Measurements from ENCODE around the gene G6PC3. TPM values are rescaled to one million over a fixed set of nuclear protein-coding genes. Genes with fewer than 3 reads are reported as not detected.

Gene G6PC3
- total and polyA plus RNA-seq, 5 donors: 31.9 to 71.4 (median 40.5) TPM

- DNase-seq (no peak), ATAC-seq (no peak)
- intact Hi-C loops (cut with DNase I): no loop called here
- Histone ChIP-seq H3K4me3 (ENCODE audit: low read length) (no peak overlapping the region), H3K4me1 (ENCODE audit: control insufficient read depth, insufficient read depth, low read length) (peaks cover 2% of the 10 kb centered on the region), H3K27me3 (ENCODE audit: control insufficient read depth, insufficient read depth) (no peaks in the 10 kb centered on the region), H3K9me3 (ENCODE audit: control insufficient read depth, low read length) (no peaks in the 10 kb centered on the region), H3K27ac (ENCODE audit: low read length) (no peak overlapping the region)
- WGBS: 92% methylated on average over 9 of the region's 9 CpGs
Observed at GRCh38 chr17:44074911-44075285, 4.4 kb downstream of the G6PC3 start.

GRCh38 chr17:44075598-44076293 is 5.2 kb downstream of the G6PC3 start:
- no peak for ATAC-seq
- Histone ChIP-seq H3K9me3 (ENCODE audit: control insufficient read depth, low read length) (no peaks in the 10 kb centered on the region), H3K27me3 (ENCODE audit: control insufficient read depth, insufficient read depth) (no peaks in the 10 kb centered on the region), H3K27ac (ENCODE audit: low read length) (no peak overlapping the region), H3K4me1 (ENCODE audit: control insufficient read depth, insufficient read depth, low read length) (no peaks in the 10 kb centered on the region), H3K4me3 (ENCODE audit: low read length) (no peak overlapping the region)
- intact Hi-C loops (cut with DNase I): no loop called here
- WGBS: 74% methylated on average over 10 of the region's 10 CpGs
- no peak for DNase-seq

- Histone ChIP-seq H3K4me3 (ENCODE audit: low read length) (no peak overlapping the region), H3K27ac (ENCODE audit: low read length) (no peak overlapping the region), H3K9me3 (ENCODE audit: control insufficient read depth, low read length) (no peaks in the 10 kb centered on the region), H3K4me1 (ENCODE audit: control insufficient read depth, insufficient read depth, low read length) (no peaks in the 10 kb centered on the region), H3K27me3 (ENCODE audit: control insufficient read depth, insufficient read depth) (no peaks in the 10 kb centered on the region)
- DNase-seq (no peak), ATAC-seq (no peak)
- 63% methylated on average over 6 of the region's 6 CpGs for WGBS
- intact Hi-C loops (cut with DNase I): no loop called here
Observed at GRCh38 chr17:44076716-44077594, 6.4 kb downstream of the G6PC3 start.

- Histone ChIP-seq H3K9me3 (ENCODE audit: control insufficient read depth, low read length) (no peaks in the 10 kb centered on the region), H3K27ac (ENCODE audit: low read length) (no peak overlapping the region), H3K4me1 (ENCODE audit: control insufficient read depth, insufficient read depth, low read length) (no peaks in the 10 kb centered on the region), H3K27me3 (ENCODE audit: control insufficient read depth, insufficient read depth) (no peaks in the 10 kb centered on the region), H3K4me3 (ENCODE audit: low read length) (no peak overlapping the region)
- DNase-seq (no peak), ATAC-seq (no peak)
- 65% methylated on average over 4 of the region's 4 CpGs for WGBS
- intact Hi-C loops (cut with DNase I): no loop called here
Observed at GRCh38 chr17:44077595-44077909, 7.0 kb downstream of the G6PC3 start.

GRCh38 chr17:44078412-44078811 is 7.9 kb downstream of the G6PC3 start:
- intact Hi-C loops (cut with DNase I): no loop called here
- Histone ChIP-seq H3K27ac (ENCODE audit: low read length) (no peak overlapping the region), H3K9me3 (ENCODE audit: control insufficient read depth, low read length) (no peaks in the 10 kb centered on the region), H3K4me3 (ENCODE audit: low read length) (no peak overlapping the region), H3K4me1 (ENCODE audit: control insufficient read depth, insufficient read depth, low read length) (no peaks in the 10 kb centered on the region), H3K27me3 (ENCODE audit: control insufficient read depth, insufficient read depth) (no peaks in the 10 kb centered on the region)
- ATAC-seq: no peak
- no peak for DNase-seq
- 90% methylated on average over 19 of the region's 19 CpGs for WGBS

GRCh38 chr17:44079877-44080821 is 9.6 kb downstream of the G6PC3 start:
- Histone ChIP-seq H3K4me3 (ENCODE audit: low read length) (no peak overlapping the region), H3K27me3 (ENCODE audit: control insufficient read depth, insufficient read depth) (no peaks in the 10 kb centered on the region), H3K4me1 (ENCODE audit: control insufficient read depth, insufficient read depth, low read length) (no peaks in the 10 kb centered on the region), H3K27ac (ENCODE audit: low read length) (no peak overlapping the region), H3K9me3 (ENCODE audit: control insufficient read depth, low read length) (no peaks in the 10 kb centered on the region)
- DNase-seq: peak in 1 of 3 donors; percentile 49
- no peak for ATAC-seq
- intact Hi-C loops (cut with DNase I): no loop called here
- WGBS: 78% methylated on average over 18 of the region's 18 CpGs

- H3K9me3 ChIP-seq (ENCODE audit: control insufficient read depth, low read length): no peaks in the 10 kb centered on the region
- WGBS: 94% methylated on average over 3 of the region's 3 CpGs
- no peak for ATAC-seq
Observed at GRCh38 chr17:44081681-44082080, 11.1 kb downstream of the G6PC3 start.

GRCh38 chr17:44082256-44082927 is 11.9 kb downstream of the G6PC3 start:
- 76% methylated on average over 21 of the region's 21 CpGs for WGBS
- Histone ChIP-seq H3K4me3 (ENCODE audit: low read length) (no peak overlapping the region), H3K27me3 (ENCODE audit: control insufficient read depth, insufficient read depth) (no peaks in the 10 kb centered on the region), H3K9me3 (ENCODE audit: control insufficient read depth, low read length) (no peaks in the 10 kb centered on the region), H3K4me1 (ENCODE audit: control insufficient read depth, insufficient read depth, low read length) (no peaks in the 10 kb centered on the region), H3K27ac (ENCODE audit: low read length) (no peak overlapping the region)
- intact Hi-C loops (cut with DNase I): no loop called here
- DNase-seq (peak in 1 of 3 donors; percentile 32), ATAC-seq (no peak)

More at GRCh38 chr17:44081681-44082080, 11.1 kb downstream of the G6PC3 start:
- no peak for DNase-seq
- no peak overlapping the region for H3K4me3 ChIP-seq (ENCODE audit: low read length)
- H3K27me3 ChIP-seq (ENCODE audit: control insufficient read depth, insufficient read depth): no peaks in the 10 kb centered on the region
- no peaks in the 10 kb centered on the region for H3K4me1 ChIP-seq (ENCODE audit: control insufficient read depth, insufficient read depth, low read length)
- H3K27ac ChIP-seq (ENCODE audit: low read length): no peak overlapping the region
- intact Hi-C loops (cut with DNase I): no loop called here

- no peak overlapping the region for H3K27ac ChIP-seq (ENCODE audit: low read length)
- H3K9me3 ChIP-seq (ENCODE audit: control insufficient read depth, low read length): no peaks in the 10 kb centered on the region
- H3K4me1 ChIP-seq (ENCODE audit: control insufficient read depth, insufficient read depth, low read length): no peaks in the 10 kb centered on the region
- intact Hi-C loops (cut with DNase I): no loop called here
- H3K27me3 ChIP-seq (ENCODE audit: control insufficient read depth, insufficient read depth): no peaks in the 10 kb centered on the region
- 85% methylated on average over 12 of the region's 12 CpGs for WGBS
- no peak overlapping the region for H3K4me3 ChIP-seq (ENCODE audit: low read length)
- peak in 1 of 3 donors; percentile 45 for DNase-seq
- no peak for ATAC-seq
Observed at GRCh38 chr17:44083250-44083849, 12.8 kb downstream of the G6PC3 start.

- peak in 1 of 2 donors; percentile 3 for ATAC-seq
- Histone ChIP-seq H3K27me3 (ENCODE audit: control insufficient read depth, insufficient read depth) (no peaks in the 10 kb centered on the region), H3K4me3 (ENCODE audit: low read length) (no peak overlapping the region), H3K4me1 (ENCODE audit: control insufficient read depth, insufficient read depth, low read length) (no peaks in the 10 kb centered on the region), H3K9me3 (ENCODE audit: control insufficient read depth, low read length) (no peaks in the 10 kb centered on the region), H3K27ac (ENCODE audit: low read length) (no peak overlapping the region)
- peak in 1 of 3 donors; percentile 30 for DNase-seq
- 64% methylated on average over 10 of the region's 10 CpGs for WGBS
- intact Hi-C loops (cut with DNase I): no loop called here
Observed at GRCh38 chr17:44084131-44084538, 13.6 kb downstream of the G6PC3 start.
